Measurements from ENCODE around the gene BAIAP2.

GRCh38 chr17:81053041-81053970, 18.4 kb downstream of the BAIAP2 start:
- TF ChIP-seq EZH2 (IDR thresholded peaks at IDR 0.05; ENCODE audit: borderline replicate concordance, insufficient read depth, low read depth, low read length, poor library complexity, severe bottlenecking), result no peak
- TF ChIP-seq, protein P1, sequence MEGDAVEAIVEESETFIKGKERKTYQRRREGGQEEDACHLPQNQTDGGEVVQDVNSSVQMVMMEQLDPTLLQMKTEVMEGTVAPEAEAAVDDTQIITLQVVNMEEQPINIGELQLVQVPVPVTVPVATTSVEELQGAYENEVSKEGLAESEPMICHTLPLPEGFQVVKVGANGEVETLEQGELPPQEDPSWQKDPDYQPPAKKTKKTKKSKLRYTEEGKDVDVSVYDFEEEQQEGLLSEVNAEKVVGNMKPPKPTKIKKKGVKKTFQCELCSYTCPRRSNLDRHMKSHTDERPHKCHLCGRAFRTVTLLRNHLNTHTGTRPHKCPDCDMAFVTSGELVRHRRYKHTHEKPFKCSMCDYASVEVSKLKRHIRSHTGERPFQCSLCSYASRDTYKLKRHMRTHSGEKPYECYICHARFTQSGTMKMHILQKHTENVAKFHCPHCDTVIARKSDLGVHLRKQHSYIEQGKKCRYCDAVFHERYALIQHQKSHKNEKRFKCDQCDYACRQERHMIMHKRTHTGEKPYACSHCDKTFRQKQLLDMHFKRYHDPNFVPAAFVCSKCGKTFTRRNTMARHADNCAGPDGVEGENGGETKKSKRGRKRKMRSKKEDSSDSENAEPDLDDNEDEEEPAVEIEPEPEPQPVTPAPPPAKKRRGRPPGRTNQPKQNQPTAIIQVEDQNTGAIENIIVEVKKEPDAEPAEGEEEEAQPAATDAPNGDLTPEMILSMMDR (IDR thresholded peaks at IDR 0.05), result no peak
